Neural cell (in vitro differentiated cells): ENCODE measurements around the gene CSK. TPM values are rescaled to one million over a fixed set of nuclear protein-coding genes. Genes with fewer than 3 reads are reported as not detected.

Experiments
- H2AFZ ChIP-seq: fragments of 200-600, 300-800 bp; sonication (generic), shearing (Covaris generic); 2 replicates; pipeline ENCODE4 v1.6.0; 2014; ENCODE audit warnings: low read depth, mild to moderate bottlenecking, antibody characterized with exemption, low read length, moderate library complexity
- H3F3A ChIP-seq: fragments of 200-600 bp; shearing (Covaris generic); 2 replicates; pipeline ENCODE4 v1.6.1; 2016; ENCODE audit warnings: mild to moderate bottlenecking, moderate library complexity, mixed read lengths, antibody characterized with exemption, low read length; ENCODE audit not compliant: insufficient read depth, poor library complexity, severe bottlenecking
- H3K27ac ChIP-seq: fragments of 200-600, 300-800 bp; sonication (generic), shearing (Covaris generic); 2 replicates; pipeline ENCODE4 v1.5.1; 2014; ENCODE audit warnings: mild to moderate bottlenecking, low read length, moderate library complexity
- H3K27me3 ChIP-seq: fragments of 300-800, 200-600 bp; sonication (generic), shearing (Covaris generic); 2 replicates; pipeline ENCODE4 v1.6.0; 2014; ENCODE audit warnings: mild to moderate bottlenecking, low read depth, low read length, moderate library complexity; ENCODE audit not compliant: insufficient read depth
- H3K36me3 ChIP-seq: fragments of 300-800, 200-600 bp; sonication (generic), shearing (Covaris generic); 2 replicates; pipeline ENCODE4 v1.5.1; 2014; ENCODE audit warnings: mild to moderate bottlenecking, antibody characterized with exemption, low read length, moderate library complexity; ENCODE audit not compliant: insufficient read depth
- H3K4me2 ChIP-seq: fragments of 300-800, 200-600 bp; sonication (generic), shearing (Covaris generic); 2 replicates; pipeline ENCODE4 v1.6.0; 2014; ENCODE audit warnings: mild to moderate bottlenecking, low read length
- H3K4me3 ChIP-seq: fragments of 300-800, 200-600 bp; sonication (generic), shearing (Covaris generic); 2 replicates; pipeline ENCODE4 v1.5.1; 2014; ENCODE audit warnings: mild to moderate bottlenecking, low read length, moderate library complexity
- H3K79me2 ChIP-seq: fragments of 200-600 bp; shearing (Covaris generic); replicated peaks from 2 replicates; pipeline ENCODE4 v1.6.0; 2014; ENCODE audit warnings: mild to moderate bottlenecking, low read length, moderate library complexity; ENCODE audit not compliant: insufficient read depth
- H3K9ac ChIP-seq: fragments of 300-800, 200-600 bp; sonication (generic), shearing (Covaris generic); 2 replicates; pipeline ENCODE4 v1.6.1; 2016; ENCODE audit warnings: mild to moderate bottlenecking, low read length, mixed read lengths
- H3K9me2 ChIP-seq: fragments of 200-600 bp; shearing (Covaris generic); 2 replicates; pipeline ENCODE4 v1.6.1; 2016; ENCODE audit warnings: mild to moderate bottlenecking, low read length, mixed read lengths; ENCODE audit not compliant: insufficient read depth
- H3K9me3 ChIP-seq: fragments of 200-600, 300-800 bp; sonication (generic), shearing (Covaris generic); 2 replicates; pipeline ENCODE4 v1.6.1; 2016; ENCODE audit warnings: mild to moderate bottlenecking, mixed run types, low read length, moderate library complexity, mixed read lengths
- H4K20me1 ChIP-seq: fragments of 200-600 bp; shearing (Covaris generic); 2 replicates; pipeline ENCODE4 v1.6.1; 2016; ENCODE audit warnings: mild to moderate bottlenecking, mixed run types; ENCODE audit not compliant: insufficient read depth
- CTCF ChIP-seq: fragments of 450-650 bp; IDR thresholded peaks from 2 replicates; pipeline ENCODE4 v1.5.1; 2014; ENCODE audit warnings: antibody characterized with exemption, mild to moderate bottlenecking, moderate library complexity; ENCODE audit not compliant: poor library complexity, severe bottlenecking
- EP300 ChIP-seq: fragments of 450-650 bp; conservative IDR thresholded peaks from 2 replicates; pipeline ENCODE4 v1.6.1; 2014; ENCODE audit warnings: antibody characterized with exemption, mild to moderate bottlenecking, moderate library complexity; ENCODE audit not compliant: poor library complexity, severe bottlenecking
- EZH2 ChIP-seq: fragments of 200-600, 300-800 bp; shearing (Covaris generic), sonication (generic); IDR thresholded peaks from 2 replicates; pipeline ENCODE4 v1.6.1; 2014; ENCODE audit warnings: antibody characterized with exemption, low read length, borderline replicate concordance, mild to moderate bottlenecking; ENCODE audit not compliant: insufficient read depth, poor library complexity, severe bottlenecking
- MXI1 ChIP-seq: fragments of 450-650 bp; conservative IDR thresholded peaks from 2 replicates; pipeline ENCODE4 v1.6.1; 2014; ENCODE audit warnings: antibody characterized with exemption, mild to moderate bottlenecking; ENCODE audit not compliant: poor library complexity, severe bottlenecking
- POLR2AphosphoS5 ChIP-seq: IDR thresholded peaks from 2 replicates; pipeline ENCODE4 v1.6.1; 2012
- RAD21 ChIP-seq: fragments of 450-650 bp; conservative IDR thresholded peaks from 2 replicates; pipeline ENCODE4 v1.6.1; 2014; ENCODE audit warnings: antibody characterized with exemption, mild to moderate bottlenecking, moderate library complexity
- REST ChIP-seq: IDR thresholded peaks from 2 replicates; pipeline ENCODE4 v1.6.1; 2012; ENCODE audit warnings: borderline replicate concordance
- SMC3 ChIP-seq: fragments of 450-650 bp; conservative IDR thresholded peaks from 2 replicates; pipeline ENCODE4 v1.6.1; 2014; ENCODE audit warnings: antibody characterized with exemption, mild to moderate bottlenecking, moderate library complexity; ENCODE audit not compliant: poor library complexity
- TAF1 ChIP-seq: IDR thresholded peaks from 2 replicates; pipeline ENCODE4 v1.6.1; 2012; ENCODE audit warnings: low read depth
- polyA plus RNA-seq: library from polyadenylated mRNA; depleted of rRNA; stranded (reverse); fragments of >200 nt; gene quantifications from 2 replicates; pipeline ENCODE4 v1.2.3, GENCODE V29; 2014

CSK gene
- polyA plus RNA-seq, 1 donor from 2014 or later = 45.5 TPM

GRCh38 chr15:74789171-74789631, 7.3 kb downstream of the CSK start:
- Histone ChIP-seq H3K27ac (no peak overlapping the region), H3K36me3 (no peaks in the 10 kb centered on the region), H3K4me3 (no peak overlapping the region), H3K9ac (no peak overlapping the region), H3K27me3 (no peaks in the 10 kb centered on the region), H4K20me1 (no peaks in the 10 kb centered on the region), H3K9me3 (no peaks in the 10 kb centered on the region), H3K4me2 (no peak overlapping the region), H2AFZ (no peak overlapping the region), H3K9me2 (no peaks in the 10 kb centered on the region), H3F3A (no peaks in the 10 kb centered on the region), H3K79me2 (peaks cover 42% of the 10 kb centered on the region)
- TF ChIP-seq CTCF = no peak
- TF ChIP-seq REST = no peak
- no peak for TF ChIP-seq RAD21
- no peak for TF ChIP-seq SMC3
- TF ChIP-seq MXI1 = no peak
- no peak for TF ChIP-seq EP300
- TF ChIP-seq EZH2 = no peak
- TF ChIP-seq TAF1 = no peak
- TF ChIP-seq POLR2AphosphoS5 = no peak

- Histone ChIP-seq H3K27me3 (no peaks in the 10 kb centered on the region), H3K9me3 (no peaks in the 10 kb centered on the region), H3K36me3 (no peaks in the 10 kb centered on the region), H3K9ac (no peak overlapping the region), H3K9me2 (no peaks in the 10 kb centered on the region), H2AFZ (no peak overlapping the region), H3F3A (no peaks in the 10 kb centered on the region), H3K4me3 (no peak overlapping the region), H4K20me1 (no peaks in the 10 kb centered on the region), H3K27ac (no peak overlapping the region), H3K79me2 (peaks cover 37% of the 10 kb centered on the region), H3K4me2 (no peak overlapping the region)
- TF ChIP-seq MXI1 (no peak), EZH2 (no peak), RAD21 (no peak), SMC3 (no peak), CTCF (no peak), EP300 (no peak), REST (no peak), TAF1 (no peak), POLR2AphosphoS5 (no peak)
Observed at GRCh38 chr15:74789741-74790079, 7.8 kb downstream of the CSK start.
